HepG2 (cell line): ENCODE measurements around the gene RCOR1. TPM values are rescaled to one million over a fixed set of nuclear protein-coding genes. Genes with fewer than 3 reads are reported as not detected.
"Not testable (repeated sequence)": the region's sequence is repeated elsewhere in the genome, so short reads cannot be mapped to it uniquely, and the experiment has no call there.

Experiments used
- ATAC-seq: fragments of 200-7000 bp; cut with Tn5 transposase; 3 replicates; pipeline ENCODE4 v1.9.1; 2020; ENCODE audit warnings: mild to moderate bottlenecking, moderate library complexity
- BruUV-seq: library from RNA; stranded (reverse); fragments of 400-500 nt; replicated peaks from 2 replicates; lab custom pipeline; 2021; lab: Mats Ljungman, UMichigan
- CTCF ChIA-PET: fragments of 300-600 bp; formaldehyde crosslinking; extraction: SDS; loops from one replicate; lab custom pipeline; 2021; ENCODE audit warnings: low total read pairs, inconsistent platforms, low intra/inter-chr PET ratio; lab: Yijun Ruan, JAX
- POLR2A ChIA-PET: fragments of 350-600 bp; sonication (Branson Sonifier 250); formaldehyde crosslinking; loops from one replicate; lab custom pipeline; 2020; ENCODE audit warnings: antibody characterized with exemption, inconsistent platforms; lab: Yijun Ruan, JAX
- DNase-seq: peaks from one replicate; pipeline ENCODE4 v3.0.0-alpha.2; 2015; ENCODE audit warnings: low spot score
- FAIRE-seq: peaks from 3 replicates; lab custom pipeline; 2011; peaks lifted over from hg19 to GRCh38; lab: Jason Lieb, UNC
- H2AFZ ChIP-seq: one replicate; pipeline ENCODE4 v1.6.1; 2011; ENCODE audit warnings: low read length, inconsistent platforms
- H3K27ac ChIP-seq: fragments of 300-600 bp; 3 replicates; pipeline ENCODE4 v1.8.0; 2011; ENCODE audit warnings: mixed run types, mild to moderate bottlenecking, mixed read lengths, low read length, inconsistent platforms; ENCODE audit not compliant: insufficient read depth; ENCODE audit errors: extremely low read length
- H3K27me3 ChIP-seq, 2 experiments: fragments of 200-600 bp in 1 of 2; 2 replicates in 1 of 2; 3 replicates in 1 of 2; pipeline versions ENCODE4 v1.6.0 to v1.8.0; 2011; ENCODE audit warnings: low read length in 2 of 2, mild to moderate bottlenecking in 2 of 2, moderate library complexity in 2 of 2, inconsistent platforms in 1 of 2; ENCODE audit not compliant: insufficient read depth in 2 of 2, control insufficient read depth in 1 of 2
- H3K36me3 ChIP-seq, 2 experiments: fragments of 200-600 bp in 1 of 2; replicated peaks in 1 of 2; 2 replicates in 1 of 2; 3 replicates in 1 of 2; pipeline versions ENCODE4 v1.5.1 to v1.8.0; 2011; ENCODE audit warnings: low read length in 2 of 2, inconsistent platforms in 1 of 2; ENCODE audit not compliant: insufficient read depth in 2 of 2, control insufficient read depth in 1 of 2
- H3K4me1 ChIP-seq: 2 replicates; pipeline ENCODE4 v1.5.1; 2012; ENCODE audit warnings: low read length, inconsistent platforms; ENCODE audit not compliant: insufficient read depth
- H3K4me2 ChIP-seq: 2 replicates; pipeline ENCODE4 v1.6.0; 2011; ENCODE audit warnings: low read depth, low read length, inconsistent platforms
- H3K4me3 ChIP-seq, 3 experiments: fragments of 200-600 bp in 1 of 3; sonication (generic), shearing (Covaris generic) in 1 of 3; replicated peaks in 1 of 3; 2 replicates each; pipeline ENCODE4 v1.5.1; 2011 to 2016; ENCODE audit warnings: low read length in 3 of 3, inconsistent platforms in 2 of 3, low read depth in 2 of 3, mild to moderate bottlenecking in 2 of 3, control low read depth in 1 of 3, mixed read lengths in 1 of 3; ENCODE audit not compliant: insufficient read depth in 1 of 3
- H3K79me2 ChIP-seq: one replicate; pipeline ENCODE4 v1.6.1; 2011; ENCODE audit warnings: low read length, inconsistent platforms; ENCODE audit not compliant: insufficient read depth
- H3K9ac ChIP-seq: 2 replicates; pipeline ENCODE4 v1.6.0; 2011; ENCODE audit warnings: mild to moderate bottlenecking, low read depth, low read length, inconsistent platforms; ENCODE audit not compliant: insufficient read depth
- H3K9me3 ChIP-seq: 2 replicates; pipeline ENCODE4 v1.5.1; 2012; ENCODE audit warnings: mild to moderate bottlenecking, low read length
- H4K20me1 ChIP-seq: 2 replicates; pipeline ENCODE4 v1.6.0; 2011; ENCODE audit warnings: inconsistent platforms, mild to moderate bottlenecking, low read length, moderate library complexity; ENCODE audit not compliant: insufficient read depth
- SNRNP70 ChIP-seq: fragments of 200-400 bp; formaldehyde crosslinking; IDR thresholded peaks from 2 replicates; pipeline ENCODE4 v1.6.1; 2017; ENCODE audit warnings: mild to moderate bottlenecking, low read depth, low read length, moderate library complexity
- WGBS: methylation state at CpG from one replicate; pipeline ENCODE4 v1.1.6; 2017; ENCODE audit warnings: low lambda C conversion rate; 5-methylcytosine and 5-hydroxymethylcytosine counted together
- in situ Hi-C: cut with HindIII; loops from 2 replicates; pipeline ENCODE4 v1.10.0; 2017; ENCODE audit warnings: low pct_unique_long_range_greater_than_20kb; ENCODE audit not compliant: extremely low pct_ligation_motif_present
- intact Hi-C: fragments of 100-400 bp; cut with micrococcal nuclease; formaldehyde crosslinking; loops from one replicate; pipeline ENCODE4 v1.10.0; 2022; ENCODE audit not compliant: unreplicated experiment
- polyA plus RNA-seq, 8 experiments: library from polyadenylated mRNA; depleted of rRNA in 3 of 8; stranded (reverse) in 7 of 8; unstranded in 1 of 8; fragments of >200 nt; fragmentation: Illumina TruSeq in 4 of 8; extraction: Trizol in 4 of 8; gene quantifications; 2 replicates each; pipeline versions ENCODE4 v1.2.1 to v1.2.3, GENCODE V29; 2011 to 2016; ENCODE audit warnings: low read depth in 4 of 8, missing spikeins in 1 of 8, mixed read lengths in 1 of 8; ENCODE audit not compliant: insufficient read depth in 1 of 8
- total RNA-seq, 5 experiments: library from RNA; depleted of rRNA; stranded (reverse); fragments of >200 nt; fragmentation: Illumina TruSeq; extraction: Trizol; gene quantifications; 2 replicates each; pipeline ENCODE4 v1.2.3, GENCODE V29; 2016; ENCODE audit warnings: low read depth in 1 of 5
- TF ChIP-seq, protein P1 (sequence below): sonication (generic); formaldehyde crosslinking; IDR thresholded peaks from 2 replicates; pipeline ENCODE4 v1.4.0; 2020; ENCODE audit warnings: missing genetic modification reagents

Gene RCOR1
- total and polyA plus RNA-seq, 2 of the 13 experiments (the other 11 are each of a cell fraction or from before 2014, with no cell fraction given) = 10.2 to 11.1 TPM

- TF ChIP-seq SNRNP70 = no peak
- TF ChIP-seq, protein P1, sequence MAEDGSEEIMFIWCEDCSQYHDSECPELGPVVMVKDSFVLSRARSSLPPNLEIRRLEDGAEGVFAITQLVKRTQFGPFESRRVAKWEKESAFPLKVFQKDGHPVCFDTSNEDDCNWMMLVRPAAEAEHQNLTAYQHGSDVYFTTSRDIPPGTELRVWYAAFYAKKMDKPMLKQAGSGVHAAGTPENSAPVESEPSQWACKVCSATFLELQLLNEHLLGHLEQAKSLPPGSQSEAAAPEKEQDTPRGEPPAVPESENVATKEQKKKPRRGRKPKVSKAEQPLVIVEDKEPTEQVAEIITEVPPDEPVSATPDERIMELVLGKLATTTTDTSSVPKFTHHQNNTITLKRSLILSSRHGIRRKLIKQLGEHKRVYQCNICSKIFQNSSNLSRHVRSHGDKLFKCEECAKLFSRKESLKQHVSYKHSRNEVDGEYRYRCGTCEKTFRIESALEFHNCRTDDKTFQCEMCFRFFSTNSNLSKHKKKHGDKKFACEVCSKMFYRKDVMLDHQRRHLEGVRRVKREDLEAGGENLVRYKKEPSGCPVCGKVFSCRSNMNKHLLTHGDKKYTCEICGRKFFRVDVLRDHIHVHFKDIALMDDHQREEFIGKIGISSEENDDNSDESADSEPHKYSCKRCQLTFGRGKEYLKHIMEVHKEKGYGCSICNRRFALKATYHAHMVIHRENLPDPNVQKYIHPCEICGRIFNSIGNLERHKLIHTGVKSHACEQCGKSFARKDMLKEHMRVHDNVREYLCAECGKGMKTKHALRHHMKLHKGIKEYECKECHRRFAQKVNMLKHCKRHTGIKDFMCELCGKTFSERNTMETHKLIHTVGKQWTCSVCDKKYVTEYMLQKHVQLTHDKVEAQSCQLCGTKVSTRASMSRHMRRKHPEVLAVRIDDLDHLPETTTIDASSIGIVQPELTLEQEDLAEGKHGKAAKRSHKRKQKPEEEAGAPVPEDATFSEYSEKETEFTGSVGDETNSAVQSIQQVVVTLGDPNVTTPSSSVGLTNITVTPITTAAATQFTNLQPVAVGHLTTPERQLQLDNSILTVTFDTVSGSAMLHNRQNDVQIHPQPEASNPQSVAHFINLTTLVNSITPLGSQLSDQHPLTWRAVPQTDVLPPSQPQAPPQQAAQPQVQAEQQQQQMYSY (CRISPR knock-in tag) = no peak
- TF ChIP-seq, all 625 proteins: peak for 0
These were observed 171.8 kb downstream of the RCOR1 start (continued) for GRCh38 chr14:102764220-102764671.

DNA sequence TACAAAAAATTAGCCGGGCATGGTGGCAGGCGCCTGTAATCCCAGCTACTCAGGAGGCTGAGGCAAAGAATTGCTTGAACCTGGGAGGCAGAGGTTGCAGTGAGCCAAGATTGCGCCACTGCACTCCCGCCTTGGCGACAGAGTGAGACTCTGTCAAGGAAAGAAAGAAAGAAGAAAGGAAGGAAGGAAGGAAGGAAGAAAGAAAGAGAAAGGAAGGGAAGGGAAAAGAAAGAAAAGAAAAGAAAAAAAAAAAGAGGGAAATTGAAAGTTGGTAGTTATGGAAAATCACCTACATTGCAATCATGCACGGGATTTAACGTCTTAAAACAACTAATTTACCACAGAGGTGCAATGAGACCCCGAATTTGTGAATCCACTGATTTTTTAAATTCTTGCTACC lies 173.3 kb downstream of the RCOR1 start:
- POLR2A ChIA-PET, in situ Hi-C loops, BruUV-seq, intact Hi-C loops, H2AFZ ChIP-seq, ATAC-seq, H3K79me2 ChIP-seq, H3K27ac ChIP-seq, H3K36me3 ChIP-seq, H3K9me3 ChIP-seq, CTCF ChIA-PET, DNase-seq, FAIRE-seq, H3K9ac ChIP-seq, H3K4me2 ChIP-seq, H4K20me1 ChIP-seq, H3K4me3 ChIP-seq: not testable (repeated sequence)
- peaks cover 10% of the 10 kb centered on the region for H3K4me1 ChIP-seq
- 86% methylated on average over 8 of the region's 8 CpGs for WGBS
- H3K27me3 ChIP-seq = peaks cover 2 to 24% of the 10 kb centered on the region in 2 experiments; a peak in 3 of 5 replicates
